ENCODE measurements around the gene ATXN10.

The ATXN10 gene

GRCh38 chr22:45889539-45890350, 218.1 kb downstream of the ATXN10 start:
- DNase-seq (ENCODE audit: low spot score), result no peak

GRCh38 chr22:45890351-45890635, 218.7 kb downstream of the ATXN10 start:
- no peak for DNase-seq (ENCODE audit: low spot score)

DNA sequence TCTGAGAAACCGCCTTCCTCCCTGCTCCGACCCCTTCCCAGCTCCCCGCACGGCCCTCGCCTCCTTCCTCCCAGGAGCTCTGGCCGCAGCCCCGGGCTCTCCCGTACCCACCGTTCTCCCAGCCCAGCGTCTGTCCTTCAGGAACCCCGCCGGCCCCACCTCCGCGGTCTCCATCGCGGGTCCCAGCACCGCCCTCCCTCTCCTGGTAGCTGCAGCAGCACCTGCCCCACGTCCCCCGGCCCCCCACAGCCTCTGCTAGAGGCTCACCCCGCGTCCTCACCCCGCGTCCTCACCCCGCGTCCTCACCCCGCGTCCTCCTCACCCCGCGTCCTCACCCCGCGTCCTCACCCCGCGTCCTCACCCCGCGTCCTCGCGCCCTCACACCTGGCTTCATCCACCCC, 219.4 kb downstream of the ATXN10 start:
- DNase-seq (ENCODE audit: low spot score), result no peak

DNA sequence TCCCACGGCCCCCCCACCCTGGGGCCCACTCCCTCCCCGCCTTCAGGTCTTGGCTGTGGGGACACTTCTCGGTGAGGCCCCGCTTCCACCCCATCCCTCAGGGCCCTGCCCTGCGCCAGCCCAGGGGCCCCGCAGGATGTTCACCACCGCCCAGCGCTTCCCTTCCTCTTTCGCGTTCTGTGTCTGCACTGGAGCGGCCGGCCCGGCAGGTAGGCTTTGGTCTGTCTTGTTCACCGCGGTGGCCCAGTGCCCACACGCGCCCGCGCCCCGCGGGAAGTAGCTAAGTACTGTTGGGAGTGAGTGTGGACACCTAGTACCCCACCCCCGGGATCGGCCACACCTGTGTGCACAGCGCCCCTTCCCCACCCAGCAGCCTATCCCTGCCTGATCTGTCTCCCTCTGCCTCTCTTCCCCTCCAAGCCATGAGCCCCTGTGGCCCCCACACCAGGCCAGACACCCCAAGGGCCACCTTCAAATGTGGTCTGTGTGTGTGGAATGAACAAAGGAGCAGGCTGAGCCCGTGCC, 219.9 kb downstream of the ATXN10 start:
- no peak for DNase-seq (ENCODE audit: low spot score)

DNA sequence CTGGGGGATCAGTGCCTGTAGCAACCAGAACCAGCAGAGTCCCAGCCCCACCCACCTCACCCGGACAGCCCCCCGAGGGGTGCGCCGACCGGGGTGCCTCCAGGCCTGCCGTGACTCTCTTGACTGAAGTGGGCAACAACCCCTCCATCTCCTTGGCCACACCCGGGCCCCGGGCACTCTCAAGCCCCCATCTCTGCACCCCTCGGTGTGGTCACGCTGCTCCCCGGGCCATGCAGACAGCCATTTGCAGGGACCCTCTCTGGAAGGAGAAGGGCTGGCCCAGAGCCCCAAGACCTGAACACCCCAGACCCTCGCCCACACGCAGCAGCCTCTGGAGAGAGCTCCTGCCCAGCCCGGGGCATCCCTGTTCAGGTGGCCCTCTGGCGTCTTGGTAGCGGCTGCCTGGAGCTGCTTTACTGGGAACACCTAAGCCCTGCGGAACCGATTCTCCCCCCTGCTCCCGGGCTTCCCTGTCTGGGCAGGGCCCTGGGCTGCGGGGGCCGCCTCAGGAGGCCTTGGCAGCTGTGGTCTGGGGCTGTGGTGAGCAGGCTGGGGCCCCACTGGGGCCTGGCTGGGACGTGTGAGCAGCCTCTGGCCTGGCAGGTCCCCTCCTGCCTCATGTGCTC, 220.5 kb downstream of the ATXN10 start:
- DNase-seq (ENCODE audit: low spot score), result no peak

DNA sequence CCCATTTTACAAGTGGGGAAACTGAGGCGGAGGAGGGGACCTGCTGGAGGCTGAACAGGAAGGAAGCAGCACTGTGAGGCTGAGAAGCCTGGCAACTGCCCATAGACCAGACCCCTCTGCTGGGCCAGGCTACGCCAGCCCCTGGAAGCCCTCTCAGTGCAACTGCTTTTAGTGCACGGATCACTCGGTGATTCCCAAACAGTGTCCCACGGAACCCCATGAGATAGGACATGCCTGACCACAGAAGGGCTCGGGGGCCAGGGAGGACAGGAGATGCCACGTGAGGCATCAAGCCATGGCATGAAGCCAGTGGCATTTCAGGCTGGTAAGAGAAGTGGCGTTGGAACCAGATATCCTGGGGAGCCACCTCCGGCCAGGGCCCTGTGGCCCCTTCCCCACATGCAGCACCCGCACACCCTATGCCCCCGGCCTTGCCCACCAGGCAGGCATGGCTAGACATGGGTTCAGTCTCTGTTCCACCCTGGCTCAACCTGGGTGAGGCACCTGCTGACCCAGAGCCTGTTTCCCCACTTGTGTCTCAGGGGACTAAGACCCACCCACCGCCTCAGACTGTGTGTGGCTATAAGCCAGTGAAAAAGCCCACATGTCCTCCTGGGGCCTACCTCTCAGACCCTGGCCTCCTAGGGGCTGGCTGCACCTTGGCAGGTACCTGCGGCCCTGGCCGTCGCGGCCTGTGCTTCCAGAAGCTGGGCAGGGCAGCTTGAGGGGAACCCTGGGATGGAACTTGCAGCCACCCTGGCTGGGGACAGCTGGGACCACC, 221.2 kb downstream of the ATXN10 start:
- DNase-seq (ENCODE audit: low spot score), result no peak

DNA sequence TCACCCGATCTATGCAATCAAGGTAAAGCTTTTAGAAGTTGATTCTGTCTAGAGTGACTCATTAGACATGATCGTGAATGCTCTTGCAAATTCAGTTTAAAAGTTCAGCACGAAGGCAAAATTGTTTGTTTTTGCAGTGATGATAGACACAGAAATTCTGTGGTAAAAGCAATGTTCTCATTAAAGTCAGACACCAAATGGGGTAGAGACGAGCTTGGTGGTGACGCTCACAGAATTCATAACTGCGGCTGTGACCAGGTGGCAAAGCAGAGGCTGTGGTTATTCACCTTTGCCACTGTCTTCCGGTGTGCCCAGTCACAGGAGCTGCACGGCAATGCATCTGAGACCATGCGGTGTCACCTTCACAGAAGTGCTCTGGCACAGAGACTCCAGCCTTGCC, 221.9 kb downstream of the ATXN10 start:
- no peak for DNase-seq (ENCODE audit: low spot score)

Small RNA genes within 50 kb of the gene (small RNA-seq; reads per million reads assigned to genes)
- gene MIR4762, result 0 to 0.35 reads per million in 2 experiments
- gene RNU6-1161P, result 0 reads per million in 2 experiments
